ENCODE data around the gene DIO3.

- TF ChIP-seq EZH2 (IDR thresholded peaks at IDR 0.05; ENCODE audit: borderline replicate concordance, insufficient read depth, low read depth, low read length, poor library complexity, severe bottlenecking) (no peak), CTCF (IDR thresholded peaks at IDR 0.05) (no peak)
Observed at GRCh38 chr14:101591121-101591520, 29.8 kb downstream of the DIO3 start.
